Measurements from ENCODE around the gene ITCH.

ITCH gene

GRCh38 chr20:34535857-34536256 lies 172.8 kb downstream of the ITCH start:
- DNase-seq, result no peak

- peak; percentile 59 for DNase-seq
These were observed 173.8 kb downstream of the ITCH start for GRCh38 chr20:34536798-34537394.

GRCh38 chr20:34537651-34538050 lies 174.6 kb downstream of the ITCH start:
- DNase-seq, result no peak

GRCh38 chr20:34538671-34539123 lies 175.6 kb downstream of the ITCH start:
- DNase-seq, result peak; percentile 64

GRCh38 chr20:34539756-34540155 lies 176.7 kb downstream of the ITCH start:
- no peak for DNase-seq

GRCh38 chr20:34540596-34541263 lies 177.7 kb downstream of the ITCH start:
- DNase-seq, result no peak

GRCh38 chr20:34541264-34541901 lies 178.3 kb downstream of the ITCH start:
- peak; percentile 71 for DNase-seq

- no peak for DNase-seq
These were observed 178.8 kb downstream of the ITCH start for GRCh38 chr20:34541917-34542316.

- DNase-seq, result no peak
These were observed 179.4 kb downstream of the ITCH start for GRCh38 chr20:34542439-34542838.

- no peak for DNase-seq
These were observed 180.5 kb downstream of the ITCH start for GRCh38 chr20:34543463-34544056.

- DNase-seq, result peak; percentile 17
These were observed 181.2 kb downstream of the ITCH start for GRCh38 chr20:34544109-34544796.

GRCh38 chr20:34546751-34547181 lies 183.7 kb downstream of the ITCH start:
- DNase-seq, result no peak

GRCh38 chr20:34547844-34548613 lies 185.0 kb downstream of the ITCH start:
- DNase-seq, result no peak

GRCh38 chr20:34549291-34549928 lies 186.3 kb downstream of the ITCH start:
- DNase-seq, result peak; percentile 24

- DNase-seq, result no peak
These were observed 186.8 kb downstream of the ITCH start for GRCh38 chr20:34549929-34550305.

- DNase-seq, result no peak
These were observed 189.5 kb downstream of the ITCH start for GRCh38 chr20:34552569-34552968.

- no peak for DNase-seq
These were observed 190.3 kb downstream of the ITCH start for GRCh38 chr20:34553366-34553867.

GRCh38 chr20:34557936-34558319 lies 194.9 kb downstream of the ITCH start:
- no peak for DNase-seq

- DNase-seq, result peak; percentile 97
These were observed 195.5 kb downstream of the ITCH start, which contains the start of gene MAP1LC3A for GRCh38 chr20:34558320-34559218. MAP1LC3A (plus strand) TSS chr20:34558718; CDS start chr20:34558869, 151 bp downstream.

Data from CD4-positive, alpha-beta T cell treated with Interleukin-17A for 1 hour (primary cell).